MCF 10A (cell line): Measurements from ENCODE around the gene TACR1. TPM values are rescaled to one million over a fixed set of nuclear protein-coding genes. Genes with fewer than 3 reads are reported as not detected.
"Not testable (repeated sequence)": the region's sequence is repeated elsewhere in the genome, so short reads cannot be mapped to it uniquely, and the experiment has no call there.

Source experiments
- BruUV-seq: library from RNA; stranded (reverse); fragments of 400-500 nt; replicated peaks from 2 replicates; lab custom pipeline; 2021; lab: Mats Ljungman, UMichigan
- CTCF ChIA-PET: fragments of 300-600 bp; sonication (Branson Sonifier 250); formaldehyde crosslinking; extraction: SDS; loops from one replicate; lab custom pipeline; 2021; ENCODE audit warnings: antibody characterized with exemption, inconsistent platforms; lab: Yijun Ruan, JAX
- POLR2A ChIA-PET: fragments of 300-600, 350-650 bp; sonication (Branson Sonifier 250); formaldehyde crosslinking; extraction: SDS; loops from one replicate; lab custom pipeline; 2020; ENCODE audit warnings: antibody characterized with exemption, inconsistent platforms; lab: Yijun Ruan, JAX
- DNase-seq: peaks from one replicate; pipeline ENCODE4 v3.0.0-alpha.2; 2018; ENCODE audit not compliant: unreplicated experiment
- H3K27ac Mint-ChIP-seq: one replicate; pipeline ENCODE4 v1.8.0; 2022; ENCODE audit warnings: mild to moderate bottlenecking, low read depth, mixed read lengths; ENCODE audit not compliant: unreplicated experiment
- H3K27me3 Mint-ChIP-seq: one replicate; pipeline ENCODE4 v1.8.0; 2022; ENCODE audit warnings: mixed read lengths; ENCODE audit not compliant: insufficient read depth, unreplicated experiment
- H3K36me3 Mint-ChIP-seq: one replicate; pipeline ENCODE4 v1.8.0; 2022; ENCODE audit warnings: mild to moderate bottlenecking, moderate library complexity, mixed read lengths; ENCODE audit not compliant: insufficient read depth, unreplicated experiment
- H3K4me1 Mint-ChIP-seq: one replicate; pipeline ENCODE4 v1.8.0; 2022; ENCODE audit warnings: mixed read lengths; ENCODE audit not compliant: insufficient read depth, unreplicated experiment
- H3K4me3 Mint-ChIP-seq: one replicate; pipeline ENCODE4 v1.8.0; 2022; ENCODE audit warnings: mild to moderate bottlenecking, moderate library complexity, mixed read lengths; ENCODE audit not compliant: unreplicated experiment
- H3K9me3 Mint-ChIP-seq: one replicate; pipeline ENCODE4 v1.8.0; 2022; ENCODE audit warnings: mixed read lengths; ENCODE audit not compliant: unreplicated experiment
- CTCF ChIP-seq: fragments of 200-600 bp; IDR thresholded peaks from one replicate; pipeline ENCODE4 v1.8.0; 2022; ENCODE audit warnings: antibody characterized with exemption, mild to moderate bottlenecking; ENCODE audit not compliant: unreplicated experiment
- intact Hi-C: fragments of 100-400 bp; cut with micrococcal nuclease; formaldehyde crosslinking; loops from 2 replicates; pipeline ENCODE4 v1.14.1; 2022
- total RNA-seq: library from RNA; stranded (reverse); gene quantifications from 2 replicates; pipeline ENCODE4 v1.2.3, GENCODE V29; 2022

The TACR1 gene
- total RNA-seq, 1 experiment from 2014 or later = not detected

- POLR2A ChIA-PET = interaction anchor here (0.6 kb wide), 1 partner anchor 173 kb away, joined by 3 read pairs; no protein-coding TSS in a partner anchor
- BruUV-seq = no TSS peak
- no peak for TF ChIP-seq CTCF
- H3K27ac Mint-ChIP-seq = no peak overlapping the region
- H3K9me3 Mint-ChIP-seq = no peaks in the 10 kb centered on the region
- no peaks in the 10 kb centered on the region for H3K36me3 Mint-ChIP-seq
- H3K4me3 Mint-ChIP-seq = no peak overlapping the region
- peak; percentile 32 for DNase-seq
- CTCF ChIA-PET = no interaction called here
- peaks cover 25% of the 10 kb centered on the region for H3K27me3 Mint-ChIP-seq
- H3K4me1 Mint-ChIP-seq = no peaks in the 10 kb centered on the region
- intact Hi-C loops = no loop called here
These were observed 22.5 kb upstream of the TACR1 start for GRCh38 chr2:75221862-75222261.

GRCh38 chr2:75219213-75219612 lies 19.9 kb upstream of the TACR1 start:
- BruUV-seq, POLR2A ChIA-PET, H3K9me3 Mint-ChIP-seq, H3K36me3 Mint-ChIP-seq, DNase-seq, intact Hi-C loops, H3K4me3 Mint-ChIP-seq, H3K4me1 Mint-ChIP-seq, H3K27ac Mint-ChIP-seq: not testable (repeated sequence)
- peaks cover 36% of the 10 kb centered on the region for H3K27me3 Mint-ChIP-seq
- CTCF ChIA-PET = interaction anchor here (0.7 kb wide), 1 partner anchor 31 kb away, joined by 3 read pairs; no protein-coding TSS in a partner anchor

- intact Hi-C loops = no loop called here
- Mint-ChIP-seq H3K4me1 (no peaks in the 10 kb centered on the region), H3K9me3 (no peaks in the 10 kb centered on the region), H3K36me3 (no peaks in the 10 kb centered on the region), H3K4me3 (no peak overlapping the region), H3K27ac (no peak overlapping the region), H3K27me3 (peaks cover 61% of the 10 kb centered on the region)
- no peak for TF ChIP-seq CTCF
- CTCF ChIA-PET = no interaction called here
- BruUV-seq = no TSS peak
- POLR2A ChIA-PET = no interaction called here
- DNase-seq = no peak
These were observed 12.0 kb upstream of the TACR1 start for GRCh38 chr2:75211266-75211770.

- H3K4me1 Mint-ChIP-seq = no peaks in the 10 kb centered on the region
- no peaks in the 10 kb centered on the region for H3K9me3 Mint-ChIP-seq
- DNase-seq = no peak
- no TSS peak for BruUV-seq
- H3K4me3 Mint-ChIP-seq = no peak overlapping the region
- peaks cover 65% of the 10 kb centered on the region for H3K27me3 Mint-ChIP-seq
- TF ChIP-seq CTCF = no peak
- ChIA-PET POLR2A (no interaction called here), CTCF (no interaction called here)
- intact Hi-C loops = no loop called here
- no peak overlapping the region for H3K27ac Mint-ChIP-seq
- H3K36me3 Mint-ChIP-seq = no peaks in the 10 kb centered on the region
These were observed 11.1 kb upstream of the TACR1 start for GRCh38 chr2:75210409-75210808.

- no peaks in the 10 kb centered on the region for H3K4me1 Mint-ChIP-seq
- H3K27ac Mint-ChIP-seq = no peak overlapping the region
- no peak overlapping the region for H3K4me3 Mint-ChIP-seq
- no peaks in the 10 kb centered on the region for H3K9me3 Mint-ChIP-seq
- no peak for DNase-seq
- intact Hi-C loops = no loop called here
- ChIA-PET POLR2A (no interaction called here), CTCF (no interaction called here)
- no TSS peak for BruUV-seq
- peaks cover 80% of the 10 kb centered on the region for H3K27me3 Mint-ChIP-seq
- no peaks in the 10 kb centered on the region for H3K36me3 Mint-ChIP-seq
- no peak for TF ChIP-seq CTCF
These were observed 9.4 kb upstream of the TACR1 start for GRCh38 chr2:75208738-75209137.
